Measurements from ENCODE around the gene BHLHA9. TPM values are rescaled to one million over a fixed set of nuclear protein-coding genes. Genes with fewer than 3 reads are reported as not detected.

The BHLHA9 gene
- total and polyA plus RNA-seq, 2 experiments from 2014 or later, result not detected

DNA sequence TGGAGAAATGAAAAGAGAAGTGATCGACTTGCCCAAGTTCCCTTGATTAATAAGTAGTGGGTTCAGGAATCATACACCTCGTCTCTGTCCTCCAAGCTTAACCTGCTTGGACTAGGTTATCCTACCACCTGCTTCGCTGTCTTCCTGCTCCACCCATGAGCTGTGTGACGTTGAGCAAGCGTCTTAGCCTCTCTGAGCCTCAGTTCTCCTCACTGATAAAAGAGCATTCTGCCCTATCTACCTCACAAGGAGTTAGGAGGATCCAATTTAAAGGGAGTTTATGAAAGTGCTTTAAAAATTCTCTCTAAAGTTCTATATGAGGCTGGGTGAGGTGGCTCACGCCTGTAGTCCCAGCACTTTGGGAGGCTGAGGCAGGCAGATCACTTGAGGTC lies 9.5 kb upstream of the BHLHA9 start:
- Histone ChIP-seq H3K4me2 (no peak overlapping the region), H3K9me3 (ENCODE audit: low read depth) (no peaks in the 10 kb centered on the region), H4K20me1 (ENCODE audit: insufficient read depth, poor library complexity, severe bottlenecking) (no peaks in the 10 kb centered on the region), H3K79me2 (no peaks in the 10 kb centered on the region), H3K4me3 (no peak overlapping the region), H3K9me2 (replicated peaks; ENCODE audit: insufficient read depth) (no peaks in the 10 kb centered on the region), H3K27me3 (no peaks in the 10 kb centered on the region), H3K36me3 (replicated peaks; ENCODE audit: insufficient read depth, low read depth) (no peaks in the 10 kb centered on the region), H3K4me1 (ENCODE audit: insufficient read depth) (no peaks in the 10 kb centered on the region), H3K27ac (no peak overlapping the region), H2AFZ (no peak overlapping the region)
- 90% methylated on average over 6 of the region's 6 CpGs for WGBS (ENCODE audit: low lambda C conversion rate, missing lambda C conversion rate)
- TF ChIP-seq EZH2phosphoT487 (IDR thresholded peaks at IDR 0.05; ENCODE audit: low read depth, severe bottlenecking, unreplicated experiment) (no peak), EZH2 (IDR thresholded peaks at IDR 0.05; ENCODE audit: borderline replicate concordance) (no peak)
- TF ChIP-seq, protein P1, sequence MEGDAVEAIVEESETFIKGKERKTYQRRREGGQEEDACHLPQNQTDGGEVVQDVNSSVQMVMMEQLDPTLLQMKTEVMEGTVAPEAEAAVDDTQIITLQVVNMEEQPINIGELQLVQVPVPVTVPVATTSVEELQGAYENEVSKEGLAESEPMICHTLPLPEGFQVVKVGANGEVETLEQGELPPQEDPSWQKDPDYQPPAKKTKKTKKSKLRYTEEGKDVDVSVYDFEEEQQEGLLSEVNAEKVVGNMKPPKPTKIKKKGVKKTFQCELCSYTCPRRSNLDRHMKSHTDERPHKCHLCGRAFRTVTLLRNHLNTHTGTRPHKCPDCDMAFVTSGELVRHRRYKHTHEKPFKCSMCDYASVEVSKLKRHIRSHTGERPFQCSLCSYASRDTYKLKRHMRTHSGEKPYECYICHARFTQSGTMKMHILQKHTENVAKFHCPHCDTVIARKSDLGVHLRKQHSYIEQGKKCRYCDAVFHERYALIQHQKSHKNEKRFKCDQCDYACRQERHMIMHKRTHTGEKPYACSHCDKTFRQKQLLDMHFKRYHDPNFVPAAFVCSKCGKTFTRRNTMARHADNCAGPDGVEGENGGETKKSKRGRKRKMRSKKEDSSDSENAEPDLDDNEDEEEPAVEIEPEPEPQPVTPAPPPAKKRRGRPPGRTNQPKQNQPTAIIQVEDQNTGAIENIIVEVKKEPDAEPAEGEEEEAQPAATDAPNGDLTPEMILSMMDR (IDR thresholded peaks at IDR 0.05; ENCODE audit: poor library complexity), result no peak
- DNase-seq (ENCODE audit: low spot score), result no peak

DNA sequence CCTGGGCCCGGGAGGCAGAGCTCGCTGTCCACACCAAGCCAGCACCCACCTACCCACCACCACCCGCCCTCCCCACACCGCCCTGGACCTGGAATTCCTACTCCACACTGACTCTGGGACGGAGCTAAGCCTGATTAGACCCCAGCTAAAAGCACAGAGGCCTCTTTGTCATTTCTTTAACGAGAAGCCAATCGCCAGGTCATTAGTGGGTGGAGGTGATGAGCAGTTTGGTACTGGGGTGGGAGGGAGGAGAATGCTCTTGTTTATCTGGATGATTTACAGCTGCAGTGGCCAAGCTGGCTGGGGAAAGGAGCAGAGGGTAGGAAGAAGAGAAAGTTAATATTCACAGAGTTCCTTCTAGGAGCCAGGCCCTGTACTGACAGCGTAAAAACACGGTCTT lies 6.0 kb upstream of the BHLHA9 start:
- Histone ChIP-seq H2AFZ (no peak overlapping the region), H3K9me2 (replicated peaks; ENCODE audit: insufficient read depth) (no peaks in the 10 kb centered on the region), H3K79me2 (no peaks in the 10 kb centered on the region), H3K36me3 (replicated peaks; ENCODE audit: insufficient read depth, low read depth) (no peaks in the 10 kb centered on the region), H3K9me3 (ENCODE audit: low read depth) (no peaks in the 10 kb centered on the region), H3K4me1 (ENCODE audit: insufficient read depth) (no peaks in the 10 kb centered on the region), H3K27me3 (no peaks in the 10 kb centered on the region), H3K4me3 (no peak overlapping the region), H3K4me2 (no peak overlapping the region), H3K27ac (no peak overlapping the region), H4K20me1 (ENCODE audit: insufficient read depth, poor library complexity, severe bottlenecking) (no peaks in the 10 kb centered on the region)
- 51% methylated on average over 9 of the region's 9 CpGs for WGBS (ENCODE audit: low lambda C conversion rate, missing lambda C conversion rate)
- TF ChIP-seq EZH2phosphoT487 (IDR thresholded peaks at IDR 0.05; ENCODE audit: low read depth, severe bottlenecking, unreplicated experiment) (no peak), EZH2 (IDR thresholded peaks at IDR 0.05; ENCODE audit: borderline replicate concordance) (no peak)
- TF ChIP-seq, protein P1 (IDR thresholded peaks at IDR 0.05; ENCODE audit: poor library complexity), result no peak
- DNase-seq (ENCODE audit: low spot score), result no peak

DNA sequence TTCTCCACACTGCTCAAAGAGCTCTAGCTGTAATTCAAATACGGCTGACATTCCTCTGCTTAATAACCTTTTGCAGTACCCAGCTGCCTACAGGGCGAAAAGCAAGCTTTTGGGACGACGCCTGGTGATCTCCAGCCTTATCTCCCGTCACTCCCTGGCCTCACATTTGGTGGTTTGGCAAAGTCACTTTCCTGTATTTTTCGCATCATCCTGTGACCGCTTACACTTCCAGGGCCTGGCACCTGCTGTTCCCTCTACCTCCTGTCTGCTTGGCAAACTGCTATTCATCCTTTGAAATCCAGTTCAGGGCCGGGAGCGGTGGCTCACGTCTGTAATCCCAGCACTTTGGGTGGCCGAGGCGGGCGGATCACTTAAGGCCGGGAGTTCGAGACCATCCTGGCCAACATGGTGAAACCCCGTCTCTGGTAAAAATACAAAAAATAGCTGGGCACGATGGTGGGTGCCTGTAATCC lies 2.7 kb upstream of the BHLHA9 start:
- peak overlapping the region; percentile 95 for H2AFZ ChIP-seq
- H3K4me3 ChIP-seq, result peak overlapping the region; percentile 63
- H3K27ac ChIP-seq, result peak overlapping the region; percentile 93
- WGBS (ENCODE audit: low lambda C conversion rate, missing lambda C conversion rate), result 30% methylated on average over 17 of the region's 17 CpGs
- H3K79me2 ChIP-seq, result no peaks in the 10 kb centered on the region
- H3K9me3 ChIP-seq (ENCODE audit: low read depth), result no peaks in the 10 kb centered on the region
- H3K4me2 ChIP-seq, result peak overlapping the region; percentile 89
- H3K4me1 ChIP-seq (ENCODE audit: insufficient read depth), result no peaks in the 10 kb centered on the region
- H3K9me2 ChIP-seq (replicated peaks; ENCODE audit: insufficient read depth), result no peaks in the 10 kb centered on the region
- H3K36me3 ChIP-seq (replicated peaks; ENCODE audit: insufficient read depth, low read depth), result no peaks in the 10 kb centered on the region
- H3K27me3 ChIP-seq, result no peaks in the 10 kb centered on the region
- DNase-seq (ENCODE audit: low spot score), result no peak
- TF ChIP-seq EZH2phosphoT487 (IDR thresholded peaks at IDR 0.05; ENCODE audit: low read depth, severe bottlenecking, unreplicated experiment) (no peak), EZH2 (IDR thresholded peaks at IDR 0.05; ENCODE audit: borderline replicate concordance) (no peak)
- TF ChIP-seq, protein P1 (IDR thresholded peaks at IDR 0.05; ENCODE audit: poor library complexity), result no peak
- H4K20me1 ChIP-seq (ENCODE audit: insufficient read depth, poor library complexity, severe bottlenecking), result no peaks in the 10 kb centered on the region

DNA sequence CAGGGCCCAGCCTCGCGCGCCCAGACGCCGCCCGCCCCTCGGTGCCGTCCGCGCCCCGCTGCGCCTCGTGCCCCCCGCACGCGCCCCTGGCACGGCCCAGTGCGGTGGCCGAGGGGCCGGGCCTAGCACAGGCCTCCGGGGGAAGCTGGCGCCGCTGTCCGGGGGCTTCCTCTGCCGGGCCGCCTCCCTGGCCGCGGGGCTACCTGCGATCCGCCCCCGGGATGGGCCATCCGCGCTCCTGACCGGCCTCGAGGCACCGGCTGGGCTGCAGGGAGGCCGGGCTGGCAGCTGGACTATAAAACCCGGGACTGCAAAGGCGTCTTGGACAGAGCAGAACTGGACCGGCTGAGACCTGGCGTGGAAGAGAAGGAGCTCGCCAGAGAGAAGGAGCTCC lies 783 bp downstream of the BHLHA9 start:
- no peak overlapping the region for H3K4me2 ChIP-seq
- no peaks in the 10 kb centered on the region for H3K4me1 ChIP-seq (ENCODE audit: insufficient read depth)
- TF ChIP-seq EZH2 (IDR thresholded peaks at IDR 0.05; ENCODE audit: borderline replicate concordance), result no peak
- TF ChIP-seq EZH2phosphoT487 (IDR thresholded peaks at IDR 0.05; ENCODE audit: low read depth, severe bottlenecking, unreplicated experiment), result no peak
- H3K27me3 ChIP-seq, result no peaks in the 10 kb centered on the region
- H3K4me3 ChIP-seq, result no peak overlapping the region
- 79% methylated on average over 25 of the region's 42 CpGs for WGBS (ENCODE audit: low lambda C conversion rate, missing lambda C conversion rate)
- H3K79me2 ChIP-seq, result no peaks in the 10 kb centered on the region
- H3K27ac ChIP-seq, result no peak overlapping the region
- no peaks in the 10 kb centered on the region for H4K20me1 ChIP-seq (ENCODE audit: insufficient read depth, poor library complexity, severe bottlenecking)
- no peak overlapping the region for H2AFZ ChIP-seq
- DNase-seq (ENCODE audit: low spot score), result no peak
- no peaks in the 10 kb centered on the region for H3K9me2 ChIP-seq (replicated peaks; ENCODE audit: insufficient read depth)
- no peaks in the 10 kb centered on the region for H3K36me3 ChIP-seq (replicated peaks; ENCODE audit: insufficient read depth, low read depth)
- no peaks in the 10 kb centered on the region for H3K9me3 ChIP-seq (ENCODE audit: low read depth)
